Cerebellar cortex (tissue), 1 donor: ENCODE results near the gene STXBP6.
A peak's percentile ranks its signal among the peaks of the same experiment; 100 is the strongest.

Experiments used
- DNase-seq: peaks from one replicate; pipeline ENCODE4 v3.0.0-alpha.2; 2015; ENCODE audit warnings: low spot score

The STXBP6 gene

DNA sequence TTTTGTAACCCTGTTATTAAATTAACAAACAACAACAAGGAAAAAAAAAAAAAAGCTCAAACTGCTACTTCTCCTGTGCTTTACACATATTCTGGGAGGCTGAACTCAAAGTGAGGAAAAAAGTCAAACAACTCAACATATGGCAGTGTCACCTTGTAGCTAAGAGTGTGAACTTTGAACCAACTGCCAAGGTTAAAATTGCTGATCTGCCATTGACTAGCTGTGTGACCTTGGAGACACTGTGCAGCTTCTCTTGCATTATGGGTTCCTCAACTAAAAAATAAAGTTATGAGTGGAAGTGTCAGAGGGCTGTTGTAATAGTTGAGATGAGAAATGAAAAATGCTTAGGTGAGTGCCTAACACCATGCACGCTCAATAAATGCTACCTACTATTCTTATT is 34.2 kb downstream of the STXBP6 start:
- no peak for DNase-seq

DNA sequence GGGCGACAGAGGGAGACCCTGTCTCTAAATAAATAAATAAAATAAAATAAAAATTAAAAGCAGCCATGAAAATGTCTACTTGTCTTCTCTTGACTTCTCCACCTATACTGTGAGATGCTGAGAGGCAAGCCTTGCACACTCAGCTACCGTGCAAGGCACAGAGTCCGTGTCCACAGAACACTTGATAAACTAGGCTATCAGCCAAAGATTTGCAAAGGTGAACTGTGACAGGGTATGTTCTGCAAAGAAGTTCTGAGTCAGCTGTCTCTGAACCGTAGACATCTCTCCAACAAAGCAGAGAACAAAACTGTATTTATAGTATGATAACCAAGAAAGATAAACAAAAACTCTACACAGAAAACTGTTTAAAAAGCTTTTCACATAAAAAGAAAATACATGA is 35.5 kb downstream of the STXBP6 start:
- no peak for DNase-seq

DNA sequence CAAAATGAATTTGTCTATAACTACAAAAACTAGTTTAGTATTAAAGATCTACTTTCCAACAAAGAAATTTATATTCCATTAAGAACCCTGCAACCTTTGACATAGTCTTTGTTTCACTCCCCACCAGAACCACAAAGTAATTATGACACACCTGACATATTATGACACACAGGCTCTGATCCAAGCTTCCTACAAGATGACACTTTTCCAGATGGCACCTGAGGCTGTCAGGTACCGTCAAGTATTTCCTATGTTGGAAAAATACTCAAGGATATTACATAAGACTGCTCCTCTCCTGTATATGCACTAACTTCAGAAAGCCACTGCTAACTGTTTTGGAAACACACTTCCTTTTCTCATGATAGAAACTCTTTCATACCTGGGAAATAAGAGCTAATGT is 38.9 kb downstream of the STXBP6 start:
- DNase-seq, result no peak

DNA sequence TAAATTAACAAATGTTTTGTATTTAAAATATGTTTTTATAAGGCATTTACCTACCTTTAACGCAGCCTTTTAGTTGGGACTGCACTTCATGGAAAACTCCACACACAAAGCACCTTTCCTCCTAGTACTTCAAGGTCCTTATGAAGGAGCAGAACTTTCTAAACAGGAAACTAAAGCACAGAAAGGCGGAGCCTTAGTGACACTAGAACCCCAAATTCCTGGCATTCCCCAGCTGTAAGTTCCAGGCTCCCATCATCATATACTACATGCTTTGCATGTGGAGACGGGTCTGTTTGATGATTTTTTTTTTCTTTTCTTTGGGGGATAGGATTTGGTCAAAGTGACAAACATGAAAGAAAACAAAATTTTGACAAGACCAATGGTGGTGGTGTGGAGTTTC is 39.5 kb downstream of the STXBP6 start:
- no peak for DNase-seq

DNA sequence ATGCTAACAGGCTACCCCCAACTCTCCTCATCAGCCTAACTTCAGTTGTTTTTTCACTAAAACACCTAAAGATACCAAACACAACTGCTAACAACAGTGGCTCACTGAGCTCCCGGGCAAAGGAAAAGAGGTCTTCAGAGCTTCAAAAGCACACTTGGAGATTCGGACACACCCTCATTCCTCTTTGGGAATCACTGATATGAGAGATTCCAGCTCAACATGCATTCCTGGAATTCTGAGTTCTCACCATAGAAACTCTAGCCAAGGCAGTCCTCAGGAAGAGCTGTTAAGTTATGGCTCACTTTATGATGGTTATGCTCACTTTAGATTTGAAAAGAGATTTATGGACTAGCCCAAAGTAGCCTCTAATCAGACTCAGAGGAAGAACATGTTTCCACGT is 40.1 kb downstream of the STXBP6 start:
- DNase-seq, result no peak

DNA sequence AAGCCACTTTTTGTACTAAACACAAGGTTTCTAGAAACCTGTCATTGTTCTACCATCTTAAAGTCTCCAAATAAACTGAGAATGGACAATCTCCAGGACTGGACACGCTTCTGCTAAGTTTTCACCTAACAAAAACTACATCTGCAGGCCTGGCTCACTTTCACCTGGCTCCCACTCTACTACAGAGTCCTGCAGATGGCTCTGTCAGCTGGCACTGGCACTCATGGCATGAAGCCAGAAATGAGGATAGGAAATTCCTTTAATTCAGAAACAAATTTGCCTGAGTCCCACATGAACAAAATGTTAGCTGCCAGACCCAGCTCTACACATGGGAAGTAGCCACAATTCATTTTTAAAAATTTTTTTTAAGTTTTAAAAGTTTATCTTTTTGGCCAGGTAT is 42.1 kb downstream of the STXBP6 start:
- DNase-seq, result peak; percentile 8

DNA sequence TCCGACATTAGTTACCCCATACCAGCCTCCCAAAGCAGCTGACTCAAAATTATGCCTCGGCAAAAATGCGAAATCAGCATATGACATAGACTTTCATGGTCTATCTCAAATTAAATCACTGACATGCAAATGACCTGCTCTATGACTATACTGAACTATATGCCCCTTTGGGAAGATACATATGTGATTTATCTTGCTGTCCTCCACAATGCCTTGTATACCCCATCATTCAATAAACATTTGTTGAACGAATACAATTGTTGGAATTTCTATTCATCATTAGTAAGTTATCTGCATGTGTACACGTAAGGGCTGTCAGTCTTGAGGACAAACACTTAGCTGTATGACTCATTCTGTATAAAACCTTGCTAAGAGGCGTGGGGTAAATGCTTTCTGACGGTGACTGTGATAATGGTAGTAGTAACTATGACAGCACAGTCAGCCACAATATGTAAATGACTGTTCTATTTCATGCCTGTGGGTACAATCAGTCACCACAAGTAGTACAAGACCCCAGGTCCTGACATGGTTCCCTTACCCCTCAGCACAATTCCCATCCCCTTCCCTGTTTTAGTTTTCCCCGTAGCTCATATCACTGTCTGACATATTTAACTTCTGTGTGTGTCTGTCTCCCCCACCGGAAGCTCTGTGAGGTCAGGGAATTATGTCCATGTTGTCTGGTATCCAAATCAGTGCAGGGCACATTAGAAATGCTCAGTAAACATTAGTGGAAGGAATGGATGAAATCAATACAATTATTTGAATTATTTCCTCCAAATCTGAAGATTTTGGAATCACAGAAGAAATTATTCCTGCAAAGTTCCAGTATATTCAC is 42.8 kb downstream of the STXBP6 start:
- no peak for DNase-seq

DNA sequence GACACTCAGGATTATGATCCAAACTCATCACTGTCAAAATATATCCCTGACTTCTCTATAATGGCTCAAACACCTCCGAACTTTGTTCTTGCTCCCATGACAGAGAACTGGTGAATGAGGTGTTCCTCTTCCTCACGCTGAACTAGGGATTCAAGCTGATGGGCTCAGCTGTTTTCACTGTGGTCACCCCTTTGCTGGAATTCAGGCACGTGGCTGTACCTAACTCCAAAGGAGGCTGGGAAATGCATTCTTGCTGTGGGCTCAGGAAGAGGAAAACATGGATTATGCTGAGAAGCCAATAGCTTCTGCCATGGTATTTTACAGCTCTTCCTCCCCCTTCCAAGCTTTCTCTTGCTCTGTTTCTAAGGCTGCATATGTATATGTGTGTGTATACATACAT is 43.9 kb downstream of the STXBP6 start:
- DNase-seq, result no peak

DNA sequence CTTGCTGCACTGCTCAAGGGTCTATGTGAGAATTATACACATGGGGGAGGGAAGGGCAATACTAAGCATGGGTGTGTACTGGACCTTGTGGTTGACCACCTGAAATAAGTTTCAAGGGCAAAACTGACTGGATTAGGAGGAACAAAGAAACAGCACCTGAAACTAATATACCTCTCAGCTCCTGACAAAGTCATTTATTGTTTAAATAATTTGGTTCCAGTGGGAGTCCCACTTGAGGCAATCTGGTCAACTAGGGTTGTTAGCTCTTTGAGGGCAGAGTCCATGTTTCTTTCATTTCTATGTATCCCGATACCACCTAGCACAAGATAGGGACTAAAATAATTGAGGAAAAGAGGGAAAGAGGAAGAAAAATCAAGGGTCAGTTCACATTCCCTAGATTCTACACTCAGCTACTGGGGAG is 45.5 kb downstream of the STXBP6 start:
- no peak for DNase-seq

DNA sequence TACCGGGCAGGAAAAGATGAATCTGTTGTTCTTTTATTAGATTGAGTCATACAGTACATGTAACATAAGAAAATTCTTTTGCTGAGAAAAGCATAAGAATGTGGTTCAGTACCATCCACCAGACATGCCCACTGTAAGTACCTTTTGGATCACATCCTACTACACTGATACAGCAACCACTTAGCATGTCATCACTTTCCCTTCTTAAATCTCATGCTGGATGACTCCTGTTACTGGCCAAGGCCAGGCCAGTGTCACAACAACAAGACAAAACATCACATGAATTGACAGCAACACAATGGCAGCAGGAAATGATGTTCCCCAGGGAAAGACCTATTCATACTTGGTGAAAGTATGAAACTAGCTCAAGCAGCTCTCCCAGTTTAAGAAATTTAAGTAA is 46.4 kb downstream of the STXBP6 start:
- DNase-seq, result no peak

DNA sequence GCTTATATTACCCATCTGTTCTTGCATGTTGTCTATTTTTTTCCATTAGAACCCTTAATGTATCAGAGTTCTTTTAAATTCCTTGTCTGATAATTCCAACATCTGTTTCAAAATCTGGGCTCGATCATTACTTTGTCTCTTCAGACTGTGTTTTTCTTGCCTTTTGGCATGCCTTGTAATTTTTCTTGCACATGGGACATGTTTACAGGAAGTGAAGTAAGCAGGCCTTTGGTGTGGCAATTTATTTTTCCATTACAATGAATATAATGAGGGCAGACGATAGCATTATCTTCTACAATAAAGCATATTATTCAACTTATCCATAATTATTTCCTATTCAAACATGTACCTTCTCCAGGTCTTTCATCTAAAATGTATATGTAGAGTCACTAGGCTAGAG is 48.3 kb downstream of the STXBP6 start:
- no peak for DNase-seq

DNA sequence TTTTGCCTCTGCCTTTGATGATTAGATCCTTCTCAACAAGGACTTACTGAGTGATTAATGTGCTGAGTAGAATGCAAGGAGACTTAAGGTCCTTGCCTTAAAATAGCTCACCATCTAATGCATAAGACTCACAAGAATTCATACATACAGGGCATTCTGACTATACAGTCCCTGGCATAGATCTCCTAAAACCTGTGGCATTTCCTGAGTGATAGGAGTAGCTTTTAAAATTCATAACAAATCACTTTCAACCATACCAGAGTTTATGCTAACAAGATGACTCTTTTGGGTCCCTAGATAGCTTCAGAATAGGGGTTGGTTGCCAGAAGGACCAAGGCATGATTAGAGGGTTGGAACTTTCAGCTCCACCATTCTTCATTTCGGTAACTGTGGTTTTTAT is 48.8 kb downstream of the STXBP6 start:
- no peak for DNase-seq

DNA sequence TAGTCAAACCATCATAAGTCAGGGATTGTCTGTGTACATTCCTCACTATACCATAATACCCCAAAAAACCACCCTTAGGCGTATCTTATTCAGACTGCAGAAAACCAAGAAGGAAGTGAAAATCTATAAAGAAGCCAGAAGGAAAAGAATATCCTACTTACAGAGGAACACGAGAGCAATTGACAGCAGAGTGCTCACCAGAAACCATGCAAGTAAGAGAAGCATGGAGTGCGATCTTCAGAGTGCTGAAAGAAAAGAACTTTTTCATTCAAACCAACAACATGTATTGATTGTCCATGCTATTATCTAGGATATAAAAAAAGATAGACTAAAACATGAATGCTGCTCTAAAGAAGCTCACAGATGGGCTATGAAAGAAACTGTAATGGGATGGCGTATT is 50.8 kb downstream of the STXBP6 start:
- no peak for DNase-seq

DNA sequence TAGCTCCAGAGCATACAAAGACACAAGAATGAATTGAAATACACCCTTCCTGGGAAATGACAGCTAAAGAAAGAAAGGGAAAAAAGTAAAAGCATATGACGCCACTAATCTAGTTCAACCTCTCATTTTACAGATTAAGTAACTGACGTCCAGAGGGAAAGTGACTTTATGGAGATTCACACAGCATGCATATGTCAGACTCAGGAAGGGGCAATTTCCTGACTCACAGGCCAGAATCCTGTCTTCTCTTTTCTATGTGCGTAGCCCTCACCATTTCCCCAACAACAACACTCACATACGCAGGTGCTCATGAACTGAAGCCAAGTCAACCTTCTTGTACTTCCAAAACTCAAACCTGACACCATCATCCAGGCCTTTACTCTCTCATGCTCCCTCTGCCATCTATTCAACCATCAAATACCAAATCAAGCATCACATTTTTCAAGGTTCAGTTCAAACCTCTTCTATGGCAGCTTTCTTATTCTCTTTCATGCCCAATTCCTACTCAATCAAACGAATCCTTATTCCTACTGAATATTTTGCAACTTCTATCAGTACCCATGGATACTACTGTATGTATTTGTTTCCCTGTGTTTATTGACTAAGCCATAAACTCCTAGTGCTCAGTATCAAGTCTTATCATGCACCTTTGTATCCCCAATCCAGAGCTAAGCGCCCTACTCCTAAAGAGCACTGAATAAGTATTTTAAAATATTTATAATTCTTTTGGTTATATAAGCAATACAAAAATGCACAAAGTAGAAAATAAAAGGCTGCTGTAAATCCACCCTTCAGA is 52.8 kb downstream of the STXBP6 start:
- DNase-seq, result no peak

DNA sequence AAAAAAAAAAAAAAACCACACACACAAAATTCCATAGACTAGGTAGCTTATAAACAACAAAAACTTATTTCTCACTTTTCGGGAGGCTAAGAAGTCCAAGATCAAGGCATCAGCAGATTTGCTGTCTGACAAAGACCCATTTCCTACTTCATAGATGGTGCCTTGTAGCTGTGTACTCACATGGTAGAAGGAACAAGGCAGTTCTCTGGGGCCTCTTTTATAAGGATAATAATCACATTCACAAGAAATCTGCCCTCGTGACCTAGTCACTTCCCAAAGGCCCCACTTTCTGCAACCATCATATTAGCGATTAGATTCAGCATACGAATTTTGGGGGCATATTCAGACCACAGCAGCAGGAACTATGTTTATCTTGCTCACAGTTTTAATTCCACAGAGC is 54.9 kb downstream of the STXBP6 start:
- no peak for DNase-seq

DNA sequence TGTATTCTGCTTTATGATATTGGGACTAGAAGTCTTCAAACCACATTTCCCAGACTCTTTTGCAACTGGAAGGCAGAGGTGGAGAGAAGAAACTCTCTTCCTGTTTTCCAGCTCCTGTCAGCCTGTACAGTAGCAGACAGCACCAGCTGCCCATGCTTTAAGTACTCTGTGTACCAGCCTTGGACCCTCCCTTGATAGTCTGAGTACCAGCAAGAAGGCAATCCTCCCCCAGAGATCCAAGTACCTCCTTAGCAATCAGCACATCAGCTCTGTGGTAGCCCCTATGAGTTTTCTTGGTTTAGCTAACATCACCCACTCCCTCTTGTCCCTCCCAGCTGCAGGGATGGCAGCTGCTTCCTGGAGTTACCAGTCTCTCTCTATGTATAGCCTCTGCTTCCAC is 56.3 kb downstream of the STXBP6 start:
- DNase-seq, result no peak

DNA sequence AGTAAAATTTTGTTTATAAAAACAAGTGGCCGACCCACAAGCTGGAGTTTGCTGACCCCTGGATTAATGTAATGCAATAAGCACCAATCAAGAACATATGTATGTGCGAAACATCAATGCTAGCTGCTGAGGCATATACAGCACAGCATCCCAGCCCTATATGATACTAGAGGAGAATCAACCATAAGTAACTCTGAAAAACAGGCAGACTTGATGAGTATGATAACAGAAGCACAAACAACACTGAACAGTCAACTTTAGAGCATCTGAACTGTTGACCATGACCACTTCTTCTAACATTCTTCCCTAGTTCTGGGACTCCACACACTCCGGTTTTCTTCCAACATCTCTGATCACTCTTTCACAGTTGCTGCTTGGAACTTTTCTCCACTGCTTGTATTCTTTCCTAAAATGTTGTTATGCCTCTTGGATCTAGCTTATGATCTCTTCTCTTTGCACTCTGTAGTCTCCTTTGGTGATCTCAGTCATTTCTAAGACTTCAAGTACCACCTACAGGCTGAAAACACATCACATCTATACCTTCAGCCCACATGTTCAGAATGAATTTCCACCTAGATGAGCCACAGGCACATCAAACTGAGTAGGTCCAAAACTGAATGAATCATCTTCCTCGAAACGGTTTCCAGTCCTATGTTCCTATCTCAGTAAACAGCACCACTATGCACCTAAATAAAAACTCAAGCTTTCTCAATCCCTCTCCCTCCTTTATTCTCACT is 57.2 kb downstream of the STXBP6 start:
- DNase-seq, result no peak

DNA sequence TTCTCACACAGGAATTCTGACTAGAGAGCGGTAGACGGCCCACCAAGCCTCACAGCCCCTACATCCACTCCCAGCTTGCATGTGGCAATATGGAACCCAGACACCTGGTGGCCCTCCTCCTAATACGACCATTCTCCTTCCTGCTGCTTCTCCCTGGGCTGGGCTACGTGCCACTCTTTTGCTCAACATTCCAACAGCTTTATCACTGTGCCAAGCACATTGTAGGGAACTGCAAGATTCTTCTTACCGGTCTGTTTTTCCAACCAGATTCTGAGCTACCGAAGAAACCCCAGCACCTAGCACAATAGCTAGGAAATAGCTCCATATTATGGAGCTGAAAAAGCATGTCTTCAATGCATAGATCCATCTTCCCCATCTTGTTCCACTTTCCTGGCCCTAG is 58.1 kb downstream of the STXBP6 start:
- DNase-seq, result no peak

DNA sequence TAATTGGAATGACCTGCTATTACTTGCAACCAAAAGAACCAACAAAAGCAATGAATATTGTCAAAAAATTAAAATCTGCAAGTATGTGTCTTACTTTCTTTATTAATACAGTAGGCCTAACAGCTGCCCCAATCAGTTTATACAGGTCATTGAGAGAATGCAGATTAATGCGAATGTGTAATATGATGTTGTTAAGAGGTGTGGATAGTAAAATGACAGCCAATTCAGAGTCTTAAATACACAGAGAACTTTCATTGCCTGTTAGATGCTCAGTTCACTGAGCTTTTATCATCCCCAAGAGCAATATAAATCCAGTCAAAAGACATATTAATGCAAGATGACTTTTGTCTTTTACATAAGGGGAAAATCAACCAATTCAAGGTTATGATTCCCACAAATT is 58.7 kb downstream of the STXBP6 start:
- no peak for DNase-seq

DNA sequence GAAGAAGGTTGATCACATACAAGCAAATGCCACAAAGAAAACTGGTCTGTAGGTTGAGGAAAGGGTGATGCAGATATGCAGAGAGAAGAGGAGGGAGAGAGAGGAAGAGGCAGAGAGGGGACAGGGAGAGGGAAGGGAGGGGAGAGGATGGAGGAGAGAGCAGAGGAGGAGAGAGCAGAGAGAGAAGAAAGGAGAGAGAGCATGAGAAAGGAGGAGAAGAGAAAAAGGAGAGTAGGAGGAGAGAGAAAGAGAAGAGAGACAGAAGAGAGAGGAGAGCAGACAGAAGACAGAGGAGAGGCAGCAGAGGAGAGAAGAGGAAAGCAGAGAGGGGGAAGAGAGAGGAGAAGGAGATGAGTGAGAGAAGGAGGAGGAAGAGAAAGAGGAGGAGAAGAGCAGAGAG is 59.2 kb downstream of the STXBP6 start:
- DNase-seq, result no peak

DNA sequence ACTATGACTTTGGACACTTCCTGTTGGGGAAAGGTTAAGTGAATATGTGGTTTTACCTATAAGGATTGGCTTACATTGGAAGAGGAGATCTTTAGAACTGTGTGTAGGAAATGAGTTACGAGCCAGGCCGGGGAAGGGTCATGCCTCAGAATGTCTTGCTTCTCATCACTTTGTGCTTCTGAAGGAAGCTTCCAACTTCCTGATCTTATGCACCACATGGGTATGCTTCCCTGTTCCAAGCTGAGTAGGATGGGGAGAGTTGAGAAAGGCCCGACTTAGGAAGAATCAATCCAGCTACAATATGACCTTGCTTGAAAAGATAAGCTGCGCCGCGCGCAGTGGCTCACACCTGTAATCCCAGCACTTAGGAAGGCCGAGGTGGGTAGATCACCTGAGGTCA is 59.9 kb downstream of the STXBP6 start:
- no peak for DNase-seq

DNA sequence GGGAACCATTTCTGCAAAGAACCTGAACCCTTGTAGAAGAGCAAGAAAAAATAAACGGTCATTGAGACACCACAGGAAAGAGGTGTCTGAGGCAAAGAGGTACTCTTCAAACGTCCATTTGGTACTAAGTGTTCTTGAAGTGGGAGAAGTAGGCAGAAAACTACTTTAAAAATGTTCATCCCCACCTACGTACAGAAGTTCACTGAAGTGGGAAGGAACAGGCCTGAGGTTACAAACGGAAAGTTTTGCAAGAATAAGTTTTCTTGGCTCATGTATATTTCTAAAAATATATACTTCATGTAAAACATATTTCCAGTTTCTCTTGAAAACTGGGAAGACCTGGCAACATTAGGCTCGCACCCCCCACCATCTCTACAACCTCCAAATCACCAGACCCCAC is 61.2 kb downstream of the STXBP6 start:
- DNase-seq, result no peak
